ENCODE results near the gene PPM1B. TPM values are rescaled to one million over a fixed set of nuclear protein-coding genes. Genes with fewer than 3 reads are reported as not detected.

PPM1B gene
- total and polyA plus RNA-seq, 2 of the 8 experiments (the other 6 are each of a cell fraction or from before 2014, with no cell fraction given): 43.6 to 126 TPM

- no peak for TF ChIP-seq GTF2F1 (IDR thresholded peaks at IDR 0.05; ENCODE audit: borderline replicate concordance, low read depth, low read length)
- TF ChIP-seq TEAD4 (IDR thresholded peaks at IDR 0.05; ENCODE audit: low read depth, low read length): no peak
- TF ChIP-seq, protein P1, sequence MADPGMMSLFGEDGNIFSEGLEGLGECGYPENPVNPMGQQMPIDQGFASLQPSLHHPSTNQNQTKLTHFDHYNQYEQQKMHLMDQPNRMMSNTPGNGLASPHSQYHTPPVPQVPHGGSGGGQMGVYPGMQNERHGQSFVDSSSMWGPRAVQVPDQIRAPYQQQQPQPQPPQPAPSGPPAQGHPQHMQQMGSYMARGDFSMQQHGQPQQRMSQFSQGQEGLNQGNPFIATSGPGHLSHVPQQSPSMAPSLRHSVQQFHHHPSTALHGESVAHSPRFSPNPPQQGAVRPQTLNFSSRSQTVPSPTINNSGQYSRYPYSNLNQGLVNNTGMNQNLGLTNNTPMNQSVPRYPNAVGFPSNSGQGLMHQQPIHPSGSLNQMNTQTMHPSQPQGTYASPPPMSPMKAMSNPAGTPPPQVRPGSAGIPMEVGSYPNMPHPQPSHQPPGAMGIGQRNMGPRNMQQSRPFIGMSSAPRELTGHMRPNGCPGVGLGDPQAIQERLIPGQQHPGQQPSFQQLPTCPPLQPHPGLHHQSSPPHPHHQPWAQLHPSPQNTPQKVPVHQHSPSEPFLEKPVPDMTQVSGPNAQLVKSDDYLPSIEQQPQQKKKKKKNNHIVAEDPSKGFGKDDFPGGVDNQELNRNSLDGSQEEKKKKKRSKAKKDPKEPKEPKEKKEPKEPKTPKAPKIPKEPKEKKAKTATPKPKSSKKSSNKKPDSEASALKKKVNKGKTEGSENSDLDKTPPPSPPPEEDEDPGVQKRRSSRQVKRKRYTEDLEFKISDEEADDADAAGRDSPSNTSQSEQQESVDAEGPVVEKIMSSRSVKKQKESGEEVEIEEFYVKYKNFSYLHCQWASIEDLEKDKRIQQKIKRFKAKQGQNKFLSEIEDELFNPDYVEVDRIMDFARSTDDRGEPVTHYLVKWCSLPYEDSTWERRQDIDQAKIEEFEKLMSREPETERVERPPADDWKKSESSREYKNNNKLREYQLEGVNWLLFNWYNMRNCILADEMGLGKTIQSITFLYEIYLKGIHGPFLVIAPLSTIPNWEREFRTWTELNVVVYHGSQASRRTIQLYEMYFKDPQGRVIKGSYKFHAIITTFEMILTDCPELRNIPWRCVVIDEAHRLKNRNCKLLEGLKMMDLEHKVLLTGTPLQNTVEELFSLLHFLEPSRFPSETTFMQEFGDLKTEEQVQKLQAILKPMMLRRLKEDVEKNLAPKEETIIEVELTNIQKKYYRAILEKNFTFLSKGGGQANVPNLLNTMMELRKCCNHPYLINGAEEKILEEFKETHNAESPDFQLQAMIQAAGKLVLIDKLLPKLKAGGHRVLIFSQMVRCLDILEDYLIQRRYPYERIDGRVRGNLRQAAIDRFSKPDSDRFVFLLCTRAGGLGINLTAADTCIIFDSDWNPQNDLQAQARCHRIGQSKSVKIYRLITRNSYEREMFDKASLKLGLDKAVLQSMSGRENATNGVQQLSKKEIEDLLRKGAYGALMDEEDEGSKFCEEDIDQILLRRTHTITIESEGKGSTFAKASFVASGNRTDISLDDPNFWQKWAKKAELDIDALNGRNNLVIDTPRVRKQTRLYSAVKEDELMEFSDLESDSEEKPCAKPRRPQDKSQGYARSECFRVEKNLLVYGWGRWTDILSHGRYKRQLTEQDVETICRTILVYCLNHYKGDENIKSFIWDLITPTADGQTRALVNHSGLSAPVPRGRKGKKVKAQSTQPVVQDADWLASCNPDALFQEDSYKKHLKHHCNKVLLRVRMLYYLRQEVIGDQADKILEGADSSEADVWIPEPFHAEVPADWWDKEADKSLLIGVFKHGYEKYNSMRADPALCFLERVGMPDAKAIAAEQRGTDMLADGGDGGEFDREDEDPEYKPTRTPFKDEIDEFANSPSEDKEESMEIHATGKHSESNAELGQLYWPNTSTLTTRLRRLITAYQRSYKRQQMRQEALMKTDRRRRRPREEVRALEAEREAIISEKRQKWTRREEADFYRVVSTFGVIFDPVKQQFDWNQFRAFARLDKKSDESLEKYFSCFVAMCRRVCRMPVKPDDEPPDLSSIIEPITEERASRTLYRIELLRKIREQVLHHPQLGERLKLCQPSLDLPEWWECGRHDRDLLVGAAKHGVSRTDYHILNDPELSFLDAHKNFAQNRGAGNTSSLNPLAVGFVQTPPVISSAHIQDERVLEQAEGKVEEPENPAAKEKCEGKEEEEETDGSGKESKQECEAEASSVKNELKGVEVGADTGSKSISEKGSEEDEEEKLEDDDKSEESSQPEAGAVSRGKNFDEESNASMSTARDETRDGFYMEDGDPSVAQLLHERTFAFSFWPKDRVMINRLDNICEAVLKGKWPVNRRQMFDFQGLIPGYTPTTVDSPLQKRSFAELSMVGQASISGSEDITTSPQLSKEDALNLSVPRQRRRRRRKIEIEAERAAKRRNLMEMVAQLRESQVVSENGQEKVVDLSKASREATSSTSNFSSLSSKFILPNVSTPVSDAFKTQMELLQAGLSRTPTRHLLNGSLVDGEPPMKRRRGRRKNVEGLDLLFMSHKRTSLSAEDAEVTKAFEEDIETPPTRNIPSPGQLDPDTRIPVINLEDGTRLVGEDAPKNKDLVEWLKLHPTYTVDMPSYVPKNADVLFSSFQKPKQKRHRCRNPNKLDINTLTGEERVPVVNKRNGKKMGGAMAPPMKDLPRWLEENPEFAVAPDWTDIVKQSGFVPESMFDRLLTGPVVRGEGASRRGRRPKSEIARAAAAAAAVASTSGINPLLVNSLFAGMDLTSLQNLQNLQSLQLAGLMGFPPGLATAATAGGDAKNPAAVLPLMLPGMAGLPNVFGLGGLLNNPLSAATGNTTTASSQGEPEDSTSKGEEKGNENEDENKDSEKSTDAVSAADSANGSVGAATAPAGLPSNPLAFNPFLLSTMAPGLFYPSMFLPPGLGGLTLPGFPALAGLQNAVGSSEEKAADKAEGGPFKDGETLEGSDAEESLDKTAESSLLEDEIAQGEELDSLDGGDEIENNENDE (IDR thresholded peaks at IDR 0.05; ENCODE audit: insufficient replicate concordance, low read length): no peak
- no peak for TF ChIP-seq JUND (IDR thresholded peaks at IDR 0.05; ENCODE audit: low read length)
- TF ChIP-seq BCL11A (IDR thresholded peaks at IDR 0.05; ENCODE audit: low read depth in 2 of 2, low read length in 2 of 2): no peak
- TF ChIP-seq, protein P2, sequence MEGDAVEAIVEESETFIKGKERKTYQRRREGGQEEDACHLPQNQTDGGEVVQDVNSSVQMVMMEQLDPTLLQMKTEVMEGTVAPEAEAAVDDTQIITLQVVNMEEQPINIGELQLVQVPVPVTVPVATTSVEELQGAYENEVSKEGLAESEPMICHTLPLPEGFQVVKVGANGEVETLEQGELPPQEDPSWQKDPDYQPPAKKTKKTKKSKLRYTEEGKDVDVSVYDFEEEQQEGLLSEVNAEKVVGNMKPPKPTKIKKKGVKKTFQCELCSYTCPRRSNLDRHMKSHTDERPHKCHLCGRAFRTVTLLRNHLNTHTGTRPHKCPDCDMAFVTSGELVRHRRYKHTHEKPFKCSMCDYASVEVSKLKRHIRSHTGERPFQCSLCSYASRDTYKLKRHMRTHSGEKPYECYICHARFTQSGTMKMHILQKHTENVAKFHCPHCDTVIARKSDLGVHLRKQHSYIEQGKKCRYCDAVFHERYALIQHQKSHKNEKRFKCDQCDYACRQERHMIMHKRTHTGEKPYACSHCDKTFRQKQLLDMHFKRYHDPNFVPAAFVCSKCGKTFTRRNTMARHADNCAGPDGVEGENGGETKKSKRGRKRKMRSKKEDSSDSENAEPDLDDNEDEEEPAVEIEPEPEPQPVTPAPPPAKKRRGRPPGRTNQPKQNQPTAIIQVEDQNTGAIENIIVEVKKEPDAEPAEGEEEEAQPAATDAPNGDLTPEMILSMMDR (IDR thresholded peaks at IDR 0.05; ENCODE audit: control extremely low read depth in 1 of 3, insufficient read depth in 1 of 3, low read depth in 1 of 3, low read length in 3 of 3): no peak
- TF ChIP-seq SIRT6 (IDR thresholded peaks at IDR 0.05; ENCODE audit: low read length): no peak
- TF ChIP-seq RBBP5 (IDR thresholded peaks at IDR 0.05; ENCODE audit: borderline replicate concordance, low read depth, low read length): 0 out of 2 replicates have a peak, but pooled peaks have one; percentile 1
- TF ChIP-seq SRF (IDR thresholded peaks at IDR 0.05; ENCODE audit: low read depth, low read length): no peak
Observed at GRCh38 chr2:44168681-44169154, at the start of gene PPM1B (continued).
